ENCODE measurements around the gene EPS8L3.

EPS8L3 gene

DNA sequence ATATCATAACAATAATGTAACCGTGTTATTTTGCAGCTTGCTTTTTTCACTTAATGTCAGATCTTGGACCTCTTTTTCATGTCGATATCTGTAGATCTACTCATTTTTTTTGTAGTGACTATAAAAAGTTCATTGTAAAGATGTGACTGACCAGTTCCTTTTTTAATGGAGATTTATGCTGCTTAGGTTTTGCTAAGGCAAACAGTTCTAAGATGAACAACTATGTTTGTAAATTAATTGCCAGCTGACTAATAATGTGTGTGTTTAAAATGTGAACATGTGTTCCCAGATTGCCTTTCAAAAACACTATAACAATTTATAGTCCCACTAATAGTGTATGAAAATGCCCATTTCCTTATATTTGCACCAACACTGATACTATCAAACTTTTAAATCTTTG lies 18.1 kb upstream of the EPS8L3 start:
- TF ChIP-seq CTCF (IDR thresholded peaks at IDR 0.05; ENCODE audit: insufficient read depth, low read length, poor library complexity, severe bottlenecking) (no peak), EZH2phosphoT487 (conservative IDR thresholded peaks at IDR 0.05; ENCODE audit: low read length) (no peak)
- H3K36me3 ChIP-seq (ENCODE audit: low read length) = no peaks in the 10 kb centered on the region
- H4K20me1 ChIP-seq (ENCODE audit: low read depth, low read length) = no peaks in the 10 kb centered on the region
- no peak overlapping the region for H3K27ac ChIP-seq (ENCODE audit: low read depth, low read length)
- H3K79me2 ChIP-seq (ENCODE audit: insufficient read depth, low read length) = no peaks in the 10 kb centered on the region
- no peaks in the 10 kb centered on the region for H3K27me3 ChIP-seq (ENCODE audit: low read length)
- no peak overlapping the region for H3K9ac ChIP-seq (ENCODE audit: low read length)
- no peak overlapping the region for H2AFZ ChIP-seq (ENCODE audit: low read depth, low read length, severe bottlenecking)
- no peaks in the 10 kb centered on the region for H3K9me2 ChIP-seq (replicated peaks; ENCODE audit: insufficient read depth, low read length)
- H3F3A ChIP-seq (ENCODE audit: insufficient read depth) = no peaks in the 10 kb centered on the region
- no peak overlapping the region for H3K4me3 ChIP-seq (ENCODE audit: insufficient read depth, low read length, poor library complexity, severe bottlenecking)
- H3K4me2 ChIP-seq (ENCODE audit: low read depth, low read length, poor library complexity, severe bottlenecking) = no peak overlapping the region
- H3K9me3 ChIP-seq (ENCODE audit: insufficient read depth, low read length) = no peaks in the 10 kb centered on the region

DNA sequence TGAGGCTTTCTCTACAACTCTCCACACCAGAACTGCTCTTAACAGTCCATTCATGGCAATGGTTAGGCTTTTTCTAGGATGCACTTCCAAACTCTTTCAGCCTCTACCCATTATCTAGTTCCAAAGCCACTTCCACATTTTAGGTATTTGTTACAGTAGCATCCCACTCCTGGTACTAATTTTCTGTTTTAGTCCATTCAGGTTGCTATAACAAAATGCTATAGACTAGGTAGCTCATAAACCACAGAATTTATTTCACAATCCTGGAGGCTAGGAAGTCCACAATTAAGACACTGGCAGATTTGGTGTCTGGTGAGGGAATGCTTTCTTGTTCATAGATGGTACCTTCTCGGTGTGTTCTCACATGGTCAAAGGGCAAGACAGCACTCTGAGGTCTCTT lies 17.3 kb upstream of the EPS8L3 start:
- Histone ChIP-seq H3F3A (ENCODE audit: insufficient read depth) (no peaks in the 10 kb centered on the region), H3K4me2 (ENCODE audit: low read depth, low read length, poor library complexity, severe bottlenecking) (no peak overlapping the region), H3K9me3 (ENCODE audit: insufficient read depth, low read length) (no peaks in the 10 kb centered on the region), H3K4me3 (ENCODE audit: insufficient read depth, low read length, poor library complexity, severe bottlenecking) (no peak overlapping the region), H3K9me2 (replicated peaks; ENCODE audit: insufficient read depth, low read length) (no peaks in the 10 kb centered on the region), H3K79me2 (ENCODE audit: insufficient read depth, low read length) (no peaks in the 10 kb centered on the region), H3K9ac (ENCODE audit: low read length) (no peak overlapping the region), H4K20me1 (ENCODE audit: low read depth, low read length) (no peaks in the 10 kb centered on the region), H3K27ac (ENCODE audit: low read depth, low read length) (no peak overlapping the region), H3K27me3 (ENCODE audit: low read length) (no peaks in the 10 kb centered on the region), H2AFZ (ENCODE audit: low read depth, low read length, severe bottlenecking) (no peak overlapping the region), H3K36me3 (ENCODE audit: low read length) (no peaks in the 10 kb centered on the region)
- no peak for TF ChIP-seq CTCF (IDR thresholded peaks at IDR 0.05; ENCODE audit: insufficient read depth, low read length, poor library complexity, severe bottlenecking)
- TF ChIP-seq EZH2phosphoT487 (conservative IDR thresholded peaks at IDR 0.05; ENCODE audit: low read length) = no peak

GRCh38 chr1:109777980-109778625 lies 14.4 kb upstream of the EPS8L3 start:
- no peaks in the 10 kb centered on the region for H3K9me2 ChIP-seq (replicated peaks; ENCODE audit: insufficient read depth, low read length)
- H3F3A ChIP-seq (ENCODE audit: insufficient read depth) = no peaks in the 10 kb centered on the region
- H2AFZ ChIP-seq (ENCODE audit: low read depth, low read length, severe bottlenecking) = no peak overlapping the region
- no peak overlapping the region for H3K4me3 ChIP-seq (ENCODE audit: insufficient read depth, low read length, poor library complexity, severe bottlenecking)
- H3K36me3 ChIP-seq (ENCODE audit: low read length) = no peaks in the 10 kb centered on the region
- no peak overlapping the region for H3K4me2 ChIP-seq (ENCODE audit: low read depth, low read length, poor library complexity, severe bottlenecking)
- no peaks in the 10 kb centered on the region for H3K9me3 ChIP-seq (ENCODE audit: insufficient read depth, low read length)
- no peaks in the 10 kb centered on the region for H4K20me1 ChIP-seq (ENCODE audit: low read depth, low read length)
- H3K9ac ChIP-seq (ENCODE audit: low read length) = no peak overlapping the region
- H3K27me3 ChIP-seq (ENCODE audit: low read length) = no peaks in the 10 kb centered on the region
- no peaks in the 10 kb centered on the region for H3K79me2 ChIP-seq (ENCODE audit: insufficient read depth, low read length)
- TF ChIP-seq CTCF (IDR thresholded peaks at IDR 0.05; ENCODE audit: insufficient read depth, low read length, poor library complexity, severe bottlenecking) (no peak), EZH2phosphoT487 (conservative IDR thresholded peaks at IDR 0.05; ENCODE audit: low read length) (no peak)
- no peak overlapping the region for H3K27ac ChIP-seq (ENCODE audit: low read depth, low read length)

Data from SU-DHL-6 (cell line).